8988T (cell line): Measurements from ENCODE around the gene BCORL1.

Source experiments
- DNase-seq: peaks from one replicate; pipeline ENCODE4 v3.0.0; 2011

Gene BCORL1

GRCh38 chrX:129982300-129983251 lies at the start of gene BCORL1:
BCORL1 (plus strand) TSS chrX:129982635; CDS start chrX:130005232, 22,597 bp downstream.
- DNase-seq = peak; percentile 92

- DNase-seq = no peak
Observed at GRCh38 chrX:129932821-129933321, 49.6 kb upstream of the BCORL1 start.

- no peak for DNase-seq
Observed at GRCh38 chrX:129933700-129934099, 48.7 kb upstream of the BCORL1 start.

DNA sequence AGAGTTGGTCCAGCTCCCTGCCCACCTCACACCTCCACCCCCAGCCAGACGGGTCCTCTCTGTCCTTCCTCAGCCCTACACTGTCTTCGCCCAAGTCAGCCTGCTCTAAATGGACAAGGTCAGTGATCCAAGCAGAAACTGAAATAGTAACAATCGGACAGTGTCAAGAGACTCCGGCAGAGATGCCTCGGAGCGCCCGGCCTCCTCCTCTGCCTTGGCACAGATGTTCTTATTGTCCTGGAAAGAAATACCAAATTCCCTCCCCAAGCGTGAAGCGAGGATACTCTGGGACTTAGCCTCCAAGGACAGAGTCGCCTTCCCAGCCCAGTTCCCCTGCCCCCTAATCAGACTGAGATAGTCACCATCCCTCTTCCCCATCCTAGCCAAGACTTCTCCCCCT lies 48.0 kb upstream of the BCORL1 start:
- DNase-seq = no peak

DNA sequence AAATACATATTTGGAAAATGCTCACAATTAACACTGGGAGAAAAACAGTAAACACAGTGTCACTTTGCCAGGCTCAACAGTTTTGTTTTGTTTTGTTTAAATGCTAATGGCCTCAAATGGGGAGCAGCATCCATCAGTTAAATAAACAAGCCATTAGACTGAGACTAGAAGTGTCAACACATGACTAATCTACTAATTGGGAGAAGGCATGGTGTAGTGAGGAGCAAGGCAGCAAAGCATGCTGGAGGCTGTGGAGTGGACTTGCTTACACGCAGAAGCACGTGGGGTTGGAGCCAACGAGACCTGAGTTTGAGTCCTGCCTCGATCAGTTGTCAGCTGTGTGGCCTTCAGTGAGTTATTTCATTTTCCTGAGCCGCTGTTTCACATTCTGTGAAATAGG lies 47.5 kb upstream of the BCORL1 start:
- no peak for DNase-seq

DNA sequence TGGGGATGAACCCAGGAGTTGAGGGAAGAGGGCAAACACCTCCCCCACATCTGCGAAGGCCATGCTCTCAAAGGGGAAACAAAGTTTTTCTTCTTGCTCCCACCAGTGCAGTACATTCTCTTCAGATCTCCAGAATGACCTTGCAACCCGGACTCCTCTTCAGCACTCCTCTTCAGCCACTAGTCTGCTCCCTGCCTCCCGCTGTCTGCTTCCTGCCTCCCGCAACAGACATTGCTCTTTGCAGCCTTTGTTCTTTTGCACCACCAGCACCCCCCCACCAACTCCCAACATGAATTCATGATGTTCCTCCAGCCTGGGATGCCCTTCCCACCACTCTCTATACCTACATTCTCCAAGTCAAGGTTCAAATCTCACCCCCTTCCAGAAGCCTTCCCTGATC lies 44.4 kb upstream of the BCORL1 start:
- no peak for DNase-seq

GRCh38 chrX:129939986-129940385 lies 42.4 kb upstream of the BCORL1 start:
- DNase-seq = no peak

DNA sequence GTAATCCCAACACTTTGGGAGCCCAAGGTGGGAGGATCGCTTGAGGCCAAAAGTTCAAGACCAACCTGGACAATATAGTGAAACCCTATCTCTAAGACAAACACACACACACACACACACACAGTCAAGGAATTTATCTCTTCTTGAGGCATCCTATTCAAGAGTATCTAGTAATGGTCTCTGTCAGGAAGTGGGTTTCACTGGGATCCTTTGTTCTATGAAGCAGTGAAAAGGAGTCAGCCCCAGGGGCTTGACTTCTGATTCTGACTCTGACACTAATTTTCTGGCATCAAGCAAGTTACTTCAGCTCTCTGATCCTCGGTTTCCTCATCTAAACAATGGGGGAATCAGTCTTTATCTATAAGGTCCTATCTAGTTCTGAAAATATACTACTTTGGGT lies 41.7 kb upstream of the BCORL1 start:
- no peak for DNase-seq

- DNase-seq = no peak
Observed at GRCh38 chrX:129945131-129945530, 37.3 kb upstream of the BCORL1 start.

DNA sequence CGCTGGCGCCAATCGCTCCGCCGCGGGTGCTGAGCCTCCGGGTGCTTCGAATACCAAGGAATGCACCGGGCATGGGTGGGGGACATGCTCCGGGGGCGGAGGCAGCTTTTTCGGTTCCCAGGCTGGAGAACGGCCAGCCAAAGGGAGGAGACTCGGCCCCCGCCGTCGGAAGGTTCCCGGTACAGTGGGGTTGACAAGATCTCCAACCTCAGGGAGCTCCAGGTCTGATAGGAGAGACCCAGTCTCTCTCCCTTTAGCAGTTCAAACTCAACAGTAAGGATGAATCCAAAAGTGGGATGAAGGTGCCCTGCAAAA lies 29.1 kb upstream of the BCORL1 start:
- no peak for DNase-seq

DNA sequence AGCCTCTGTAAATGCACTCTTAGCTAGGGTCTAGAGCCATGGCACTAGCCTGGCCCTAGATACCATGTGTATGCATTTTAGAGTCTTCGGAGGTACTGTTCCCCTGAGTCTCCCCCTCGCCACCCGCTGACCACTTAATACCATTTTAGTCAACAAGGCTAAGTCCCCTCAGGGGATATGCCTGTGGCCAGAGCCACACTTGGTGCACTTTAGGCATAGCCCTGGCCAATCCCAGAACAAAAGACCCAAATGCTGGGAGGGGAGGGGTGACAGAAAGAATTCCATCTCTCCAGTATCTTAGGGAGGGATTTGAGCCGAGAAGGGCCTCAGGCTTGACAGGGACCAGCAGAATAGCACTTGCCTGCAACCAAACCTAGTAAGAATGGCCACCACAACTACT lies 28.6 kb upstream of the BCORL1 start:
- no peak for DNase-seq

DNA sequence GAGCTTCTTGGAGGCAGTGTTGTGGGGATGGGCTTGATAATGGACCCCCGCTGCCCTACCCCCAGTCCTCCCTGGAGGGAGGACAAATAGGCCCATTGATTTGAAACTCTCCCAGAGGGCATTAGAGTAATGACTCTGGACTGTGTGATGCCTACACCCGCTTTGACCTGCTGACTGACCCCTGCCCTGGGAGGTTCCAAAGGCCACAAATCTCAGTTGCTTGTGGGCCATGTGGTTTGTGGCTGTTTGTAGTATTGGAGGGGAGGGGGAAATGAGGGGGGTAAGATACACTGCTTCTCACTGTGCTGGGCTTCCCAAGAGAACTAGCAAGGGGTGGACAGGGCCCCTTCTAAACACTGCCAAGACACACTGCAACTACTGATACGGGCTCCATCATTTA lies 27.6 kb upstream of the BCORL1 start:
- DNase-seq = no peak

- no peak for DNase-seq
Observed at GRCh38 chrX:129955682-129956081, 26.8 kb upstream of the BCORL1 start.

DNA sequence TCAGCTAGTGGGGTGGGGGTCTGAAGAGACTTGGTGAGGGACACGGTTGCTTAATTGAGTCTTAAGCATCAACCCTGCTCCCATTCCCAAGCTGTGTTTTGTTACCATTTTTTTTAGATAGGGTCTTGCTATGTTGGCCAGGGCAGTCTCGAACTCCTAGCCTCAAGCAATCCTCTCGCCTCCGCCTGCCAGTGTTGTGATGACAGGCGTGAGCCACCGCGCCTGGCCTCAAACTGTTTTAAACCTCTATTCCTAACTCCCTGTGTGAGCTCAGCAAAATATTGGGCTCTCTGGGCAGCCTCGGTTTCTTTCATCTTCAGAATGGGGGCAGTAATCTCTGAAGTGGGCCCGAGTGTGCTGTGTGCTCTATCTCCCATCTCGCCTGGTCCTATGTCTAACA lies 26.3 kb upstream of the BCORL1 start:
- DNase-seq = no peak

GRCh38 chrX:129956765-129957164 lies 25.7 kb upstream of the BCORL1 start:
- no peak for DNase-seq

GRCh38 chrX:129957241-129958082 lies 25.0 kb upstream of the BCORL1 start:
- DNase-seq = peak; percentile 60

- no peak for DNase-seq
Observed at GRCh38 chrX:129958083-129958465, 24.4 kb upstream of the BCORL1 start.

GRCh38 chrX:129958814-129959492 lies 23.5 kb upstream of the BCORL1 start:
- no peak for DNase-seq

DNA sequence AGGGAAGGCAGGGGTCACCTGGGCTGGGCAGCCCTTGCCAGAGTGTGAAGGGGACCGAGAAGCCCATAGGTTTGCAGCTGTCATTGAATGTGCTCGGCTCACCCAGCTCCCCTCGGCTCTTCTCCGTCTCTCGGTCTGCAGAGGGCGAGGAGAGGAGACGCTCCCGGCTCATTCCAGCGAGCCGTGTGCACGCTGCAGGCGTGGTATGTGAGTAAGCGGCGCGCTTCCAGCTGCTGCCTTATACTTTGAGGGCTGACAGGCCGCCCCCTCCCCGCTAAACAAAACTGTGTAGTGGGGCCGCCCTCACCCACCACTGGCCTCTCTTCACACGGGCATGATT lies 23.0 kb upstream of the BCORL1 start:
- no peak for DNase-seq

GRCh38 chrX:129961180-129962083 lies 21.0 kb upstream of the BCORL1 start:
- no peak for DNase-seq

DNA sequence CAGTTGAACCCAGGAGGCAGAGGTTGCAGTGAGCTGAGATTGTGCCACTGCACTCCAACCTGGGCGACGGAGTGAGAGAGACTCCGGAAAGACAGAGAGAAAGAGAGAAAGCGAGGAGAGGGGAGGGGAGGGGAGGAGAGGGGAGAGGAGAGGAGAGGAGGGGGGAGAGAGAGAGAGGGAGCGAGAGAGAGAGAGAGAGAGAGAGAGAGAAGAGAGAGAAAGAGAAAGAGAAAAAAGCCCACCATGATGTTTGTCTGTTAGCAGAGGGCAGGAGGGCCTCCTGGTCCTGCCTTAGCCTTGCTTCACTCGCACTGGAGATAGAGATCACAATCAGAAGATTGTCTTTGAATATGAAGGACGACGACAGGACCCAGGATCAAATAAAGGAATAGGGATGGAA lies 18.7 kb upstream of the BCORL1 start:
- no peak for DNase-seq

DNA sequence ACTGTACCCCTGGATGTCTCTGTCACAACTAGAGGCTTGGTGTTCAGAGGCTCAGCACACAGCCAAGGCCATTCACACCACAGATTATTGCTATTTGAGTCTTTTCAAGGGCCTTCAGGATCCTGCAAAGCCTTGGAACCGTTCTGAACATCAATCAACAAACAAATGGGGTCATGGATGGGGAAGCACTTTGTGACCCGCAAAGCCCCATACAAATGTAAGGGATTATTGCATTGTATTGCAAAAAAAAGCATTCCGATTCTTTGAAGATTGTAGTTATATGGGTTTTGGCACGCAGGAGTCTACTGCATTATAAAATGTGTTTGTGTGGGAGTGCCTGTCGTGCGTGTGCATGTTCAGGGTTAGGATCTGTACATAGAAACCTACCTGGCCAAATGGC lies 17.3 kb upstream of the BCORL1 start:
- DNase-seq = no peak
